ENCODE measurements around the gene MORC4. TPM values are rescaled to one million over a fixed set of nuclear protein-coding genes. Genes with fewer than 3 reads are reported as not detected.
"Not testable (repeated sequence)": the region's sequence is repeated elsewhere in the genome, so short reads cannot be mapped to it uniquely, and the experiment has no call there.

MORC4 gene
- total RNA-seq, 1 experiment from 2014 or later, result 23.0 TPM

GRCh38 chrX:106973433-106974149, 26.4 kb downstream of the MORC4 start:
- ChIA-PET POLR2A (interaction anchor here (1.1 kb wide), 1 partner anchor 27 kb away, joined by 3 read pairs; the partner anchor contains the start of gene MORC4), CTCF (interaction anchor here (0.7 kb wide), 1 partner anchor 934 kb away, joined by 3 read pairs; no protein-coding TSS in a partner anchor)
- peaks cover 70% of the 10 kb centered on the region for H3K27me3 Mint-ChIP-seq (ENCODE audit: insufficient read depth, unreplicated experiment)
- no peak overlapping the region for H3K4me3 Mint-ChIP-seq (ENCODE audit: unreplicated experiment)
- no peaks in the 10 kb centered on the region for H3K4me1 Mint-ChIP-seq (ENCODE audit: insufficient read depth, unreplicated experiment)
- intact Hi-C loops (cut with micrococcal nuclease), result no loop called here
- H3K36me3 Mint-ChIP-seq (ENCODE audit: insufficient read depth, unreplicated experiment), result peaks cover 6% of the 10 kb centered on the region
- no TSS peak for BruUV-seq (replicated peaks)
- TF ChIP-seq CTCF (IDR thresholded peaks at IDR 0.05; ENCODE audit: unreplicated experiment), result no peak
- H3K9me3 Mint-ChIP-seq (ENCODE audit: unreplicated experiment), result peaks cover under 1% of the 10 kb centered on the region
- DNase-seq (ENCODE audit: unreplicated experiment), result peak; percentile 3
- no peak overlapping the region for H3K27ac Mint-ChIP-seq (ENCODE audit: low read depth, unreplicated experiment)

- intact Hi-C loops (cut with micrococcal nuclease), result no loop called here
- TF ChIP-seq CTCF (IDR thresholded peaks at IDR 0.05; ENCODE audit: unreplicated experiment), result no peak
- no peak for DNase-seq (ENCODE audit: unreplicated experiment)
- H3K27ac Mint-ChIP-seq (ENCODE audit: low read depth, unreplicated experiment), result no peak overlapping the region
- ChIA-PET POLR2A (interaction anchor here (1.1 kb wide), 1 partner anchor 27 kb away, joined by 3 read pairs; the partner anchor contains the start of gene MORC4), CTCF (interaction anchor here (0.7 to 0.8 kb wide), 2 partner anchors 253 to 934 kb away, joined by 3 read pairs; no protein-coding TSS in a partner anchor)
- BruUV-seq (replicated peaks), result no TSS peak
- H3K9me3 Mint-ChIP-seq (ENCODE audit: unreplicated experiment), result peaks cover 6% of the 10 kb centered on the region
- H3K27me3 Mint-ChIP-seq (ENCODE audit: insufficient read depth, unreplicated experiment), result peaks cover 70% of the 10 kb centered on the region
- no peak overlapping the region for H3K4me3 Mint-ChIP-seq (ENCODE audit: unreplicated experiment)
- no peaks in the 10 kb centered on the region for H3K4me1 Mint-ChIP-seq (ENCODE audit: insufficient read depth, unreplicated experiment)
- H3K36me3 Mint-ChIP-seq (ENCODE audit: insufficient read depth, unreplicated experiment), result peaks cover 6% of the 10 kb centered on the region
These were observed 27.1 kb downstream of the MORC4 start for GRCh38 chrX:106972896-106973295.

GRCh38 chrX:106966547-106966946, 33.5 kb downstream of the MORC4 start:
- H3K4me1 Mint-ChIP-seq (ENCODE audit: insufficient read depth, unreplicated experiment); POLR2A ChIA-PET; H3K36me3 Mint-ChIP-seq (ENCODE audit: insufficient read depth, unreplicated experiment); BruUV-seq (replicated peaks); H3K4me3 Mint-ChIP-seq (ENCODE audit: unreplicated experiment); CTCF ChIA-PET; intact Hi-C loops (cut with micrococcal nuclease); DNase-seq (ENCODE audit: unreplicated experiment); H3K27ac Mint-ChIP-seq (ENCODE audit: low read depth, unreplicated experiment): not testable (repeated sequence)
- H3K27me3 Mint-ChIP-seq (ENCODE audit: insufficient read depth, unreplicated experiment), result peaks cover 76% of the 10 kb centered on the region
- peaks cover 14% of the 10 kb centered on the region for H3K9me3 Mint-ChIP-seq (ENCODE audit: unreplicated experiment)

GRCh38 chrX:106964290-106964689, 35.7 kb downstream of the MORC4 start:
- peaks cover 11% of the 10 kb centered on the region for H3K36me3 Mint-ChIP-seq (ENCODE audit: insufficient read depth, unreplicated experiment)
- POLR2A ChIA-PET, result no interaction called here

More at GRCh38 chrX:106964290-106964689, 35.7 kb downstream of the MORC4 start:
- no peaks in the 10 kb centered on the region for H3K4me1 Mint-ChIP-seq (ENCODE audit: insufficient read depth, unreplicated experiment)
- no peak for TF ChIP-seq CTCF (IDR thresholded peaks at IDR 0.05; ENCODE audit: unreplicated experiment)
- no peak overlapping the region for H3K27ac Mint-ChIP-seq (ENCODE audit: low read depth, unreplicated experiment)
- no peak for DNase-seq (ENCODE audit: unreplicated experiment)
- peaks cover 71% of the 10 kb centered on the region for H3K27me3 Mint-ChIP-seq (ENCODE audit: insufficient read depth, unreplicated experiment)
- intact Hi-C loops (cut with micrococcal nuclease), result no loop called here
- no peak overlapping the region for H3K4me3 Mint-ChIP-seq (ENCODE audit: unreplicated experiment)
- no TSS peak for BruUV-seq (replicated peaks)
- H3K9me3 Mint-ChIP-seq (ENCODE audit: unreplicated experiment), result peaks cover 14% of the 10 kb centered on the region
- CTCF ChIA-PET, result interaction anchor here (0.6 kb wide), 1 partner anchor 50 kb away, joined by 3 read pairs; no protein-coding TSS in a partner anchor

Data from MCF 10A (cell line).